SKM-1 treated with dmso at 0.1 percent for 144 hours (cell line): ENCODE measurements around the gene TSPOAP1.
A peak's percentile ranks its signal among the peaks of the same experiment; 100 is the strongest.

ENCODE experiments used
- DNase-seq: peaks from one replicate; lab custom pipeline; 2025; ENCODE audit not compliant: unreplicated experiment; lab: John Stamatoyannopoulos, UW

The TSPOAP1 gene, protein sequence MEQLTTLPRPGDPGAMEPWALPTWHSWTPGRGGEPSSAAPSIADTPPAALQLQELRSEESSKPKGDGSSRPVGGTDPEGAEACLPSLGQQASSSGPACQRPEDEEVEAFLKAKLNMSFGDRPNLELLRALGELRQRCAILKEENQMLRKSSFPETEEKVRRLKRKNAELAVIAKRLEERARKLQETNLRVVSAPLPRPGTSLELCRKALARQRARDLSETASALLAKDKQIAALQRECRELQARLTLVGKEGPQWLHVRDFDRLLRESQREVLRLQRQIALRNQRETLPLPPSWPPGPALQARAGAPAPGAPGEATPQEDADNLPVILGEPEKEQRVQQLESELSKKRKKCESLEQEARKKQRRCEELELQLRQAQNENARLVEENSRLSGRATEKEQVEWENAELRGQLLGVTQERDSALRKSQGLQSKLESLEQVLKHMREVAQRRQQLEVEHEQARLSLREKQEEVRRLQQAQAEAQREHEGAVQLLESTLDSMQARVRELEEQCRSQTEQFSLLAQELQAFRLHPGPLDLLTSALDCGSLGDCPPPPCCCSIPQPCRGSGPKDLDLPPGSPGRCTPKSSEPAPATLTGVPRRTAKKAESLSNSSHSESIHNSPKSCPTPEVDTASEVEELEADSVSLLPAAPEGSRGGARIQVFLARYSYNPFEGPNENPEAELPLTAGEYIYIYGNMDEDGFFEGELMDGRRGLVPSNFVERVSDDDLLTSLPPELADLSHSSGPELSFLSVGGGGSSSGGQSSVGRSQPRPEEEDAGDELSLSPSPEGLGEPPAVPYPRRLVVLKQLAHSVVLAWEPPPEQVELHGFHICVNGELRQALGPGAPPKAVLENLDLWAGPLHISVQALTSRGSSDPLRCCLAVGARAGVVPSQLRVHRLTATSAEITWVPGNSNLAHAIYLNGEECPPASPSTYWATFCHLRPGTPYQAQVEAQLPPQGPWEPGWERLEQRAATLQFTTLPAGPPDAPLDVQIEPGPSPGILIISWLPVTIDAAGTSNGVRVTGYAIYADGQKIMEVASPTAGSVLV (N-terminal part only)

DNA sequence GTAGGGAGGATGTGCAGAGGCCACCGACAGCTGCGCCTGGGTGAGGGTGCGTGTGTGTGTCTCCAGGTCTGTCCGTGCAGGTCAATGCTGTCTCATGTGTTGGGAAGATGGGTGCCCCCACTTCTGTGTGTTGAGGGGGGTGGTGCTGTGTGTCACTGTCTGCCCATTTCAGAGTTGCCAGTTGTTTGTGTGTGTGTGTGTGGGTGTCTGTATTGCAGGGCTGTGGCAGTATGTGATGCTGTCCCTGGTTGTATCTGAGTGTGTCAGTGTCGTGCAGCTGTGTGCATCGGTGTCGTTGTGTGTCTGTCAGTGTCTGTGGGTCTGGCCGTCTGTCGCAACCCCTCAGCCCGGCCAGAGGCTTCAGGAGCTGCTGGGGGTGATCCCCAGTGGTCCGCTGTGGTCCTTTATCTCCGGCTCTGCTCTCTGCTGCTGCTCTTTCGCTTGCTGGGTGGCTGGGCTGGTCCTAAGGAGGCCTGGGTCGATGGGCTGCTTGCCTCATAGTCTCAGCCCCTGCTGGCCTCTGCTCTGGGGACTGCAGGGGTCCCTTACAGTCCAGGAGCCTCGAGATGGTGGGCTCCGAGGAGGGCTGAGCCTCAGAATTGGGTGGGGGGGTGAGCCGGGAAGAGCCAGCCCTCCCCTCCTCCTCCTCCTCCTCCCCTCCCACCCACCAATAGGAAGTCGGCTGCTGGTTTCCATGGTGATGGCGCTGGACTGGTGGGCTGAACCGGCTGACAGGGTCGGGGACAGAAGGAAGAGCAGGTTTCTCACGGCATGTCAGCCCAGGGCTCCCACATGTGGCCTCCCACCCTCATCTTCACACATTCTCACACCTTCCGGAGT is at the start of gene TSPOAP1:
Gene TSPOAP1, minus strand, starts transcription at position 601 of the 840 bp plus-strand sequence. CDS start 875 bp downstream, outside the sequence.
- peak; percentile 87 for DNase-seq

DNA sequence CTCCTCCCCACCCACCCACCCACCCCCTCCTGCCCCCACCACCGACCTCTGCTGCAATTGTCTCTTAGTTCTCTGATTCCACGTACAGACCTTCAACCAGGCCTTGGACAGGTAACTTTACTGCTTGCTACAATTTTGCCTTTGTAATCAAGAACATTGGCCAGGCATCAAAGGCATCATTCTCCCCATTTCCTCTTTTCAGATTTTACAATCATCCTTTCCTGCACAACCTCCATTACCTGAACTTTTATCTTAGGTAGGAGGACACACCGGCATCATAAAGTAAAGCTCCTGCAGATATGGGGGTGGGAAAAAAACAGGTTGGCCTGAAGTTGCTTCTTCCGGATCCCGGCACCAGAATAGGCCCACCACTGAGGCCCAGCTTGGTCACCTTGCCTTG is 49.1 kb upstream of the TSPOAP1 start:
- DNase-seq: no peak

- no peak for DNase-seq
Measured at GRCh38 chr17:58377093-58377601, 48.6 kb upstream of the TSPOAP1 start.

GRCh38 chr17:58376472-58377000 is 47.9 kb upstream of the TSPOAP1 start:
- DNase-seq: peak; percentile 17

DNA sequence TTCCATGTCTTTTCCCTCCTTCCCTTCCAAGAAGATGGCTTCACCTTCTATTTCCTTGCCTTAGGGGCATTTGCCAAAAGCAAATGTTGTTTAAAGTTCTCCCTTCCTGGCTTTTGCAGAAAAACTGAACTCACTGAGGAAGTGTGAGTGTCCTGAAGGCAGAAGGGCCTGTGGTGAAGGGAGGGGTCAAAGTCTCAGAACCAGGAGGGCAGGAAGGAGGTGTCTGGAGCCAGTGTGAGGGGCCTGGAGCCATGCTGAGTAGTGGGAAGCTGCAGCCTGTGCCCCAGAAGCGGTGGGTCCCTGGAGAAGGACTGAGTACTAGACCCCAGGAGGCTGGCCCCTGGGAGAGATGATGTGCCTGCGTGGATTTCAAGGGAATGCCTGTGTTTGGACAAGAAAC is 47.2 kb upstream of the TSPOAP1 start:
- no peak for DNase-seq

GRCh38 chr17:58375256-58375655 is 46.7 kb upstream of the TSPOAP1 start:
- no peak for DNase-seq

GRCh38 chr17:58373923-58374322 is 45.3 kb upstream of the TSPOAP1 start:
- DNase-seq: no peak

- no peak for DNase-seq
Measured at GRCh38 chr17:58373003-58373402, 44.4 kb upstream of the TSPOAP1 start.

DNA sequence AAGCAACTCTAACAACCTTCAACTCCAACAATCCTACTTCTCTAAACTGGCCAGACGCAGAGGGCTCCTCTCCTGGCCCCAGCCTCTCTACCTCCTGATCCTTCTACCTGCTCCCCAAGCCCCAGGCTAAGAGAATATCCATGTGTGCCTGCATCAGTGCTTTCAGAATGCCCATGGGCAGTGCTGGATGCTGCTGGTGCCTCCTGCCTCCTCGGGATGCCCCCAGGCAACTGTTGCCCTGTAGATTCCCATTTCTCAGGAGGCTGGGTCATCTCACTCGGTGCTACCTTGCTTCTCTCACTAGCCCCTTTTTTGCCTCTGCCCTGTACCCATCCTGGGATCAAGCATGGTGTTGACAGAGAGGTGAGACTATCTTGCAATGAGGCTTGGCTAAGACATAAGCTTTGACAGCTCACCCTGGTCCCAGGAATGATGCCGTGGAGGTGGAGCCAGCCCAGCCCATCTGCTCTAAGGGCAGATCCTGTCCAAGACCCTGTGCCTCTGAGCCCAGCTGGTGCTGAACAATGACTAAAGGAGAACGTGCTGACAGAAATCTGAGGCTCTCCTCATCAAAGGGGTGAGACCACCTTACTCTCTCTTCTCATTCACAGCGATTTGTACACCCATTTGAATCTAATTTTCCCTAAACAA is 42.8 kb upstream of the TSPOAP1 start:
- DNase-seq: no peak

GRCh38 chr17:58370716-58371115 is 42.1 kb upstream of the TSPOAP1 start:
- DNase-seq: no peak

- no peak for DNase-seq
Measured at GRCh38 chr17:58370309-58370708, 41.7 kb upstream of the TSPOAP1 start.

- no peak for DNase-seq
Measured at GRCh38 chr17:58369214-58370031, 40.8 kb upstream of the TSPOAP1 start.

GRCh38 chr17:58368860-58369213 is 40.2 kb upstream of the TSPOAP1 start:
- DNase-seq: no peak

DNA sequence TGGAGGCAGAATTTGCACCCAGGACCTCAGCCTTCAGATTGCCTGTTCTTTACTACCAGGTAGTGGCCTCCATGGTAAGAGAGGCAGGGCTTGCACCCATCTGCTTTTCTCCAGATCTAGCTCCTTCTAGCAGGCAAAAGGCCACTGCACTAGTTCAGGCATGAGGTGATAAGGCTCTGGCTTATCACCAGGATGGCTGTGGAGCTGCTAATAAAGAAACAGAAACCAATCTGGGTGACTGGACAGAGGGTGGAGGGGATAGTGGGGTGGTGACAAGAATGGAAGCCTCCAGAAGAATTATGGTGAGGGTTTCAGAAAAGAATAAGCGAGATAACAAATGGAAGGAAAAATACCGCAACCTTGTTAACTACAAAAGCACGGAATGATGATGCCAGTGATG is 38.9 kb upstream of the TSPOAP1 start:
- no peak for DNase-seq

- no peak for DNase-seq
Measured at GRCh38 chr17:58365980-58366595, 37.5 kb upstream of the TSPOAP1 start.

GRCh38 chr17:58365185-58365979 is 36.8 kb upstream of the TSPOAP1 start:
- no peak for DNase-seq

DNA sequence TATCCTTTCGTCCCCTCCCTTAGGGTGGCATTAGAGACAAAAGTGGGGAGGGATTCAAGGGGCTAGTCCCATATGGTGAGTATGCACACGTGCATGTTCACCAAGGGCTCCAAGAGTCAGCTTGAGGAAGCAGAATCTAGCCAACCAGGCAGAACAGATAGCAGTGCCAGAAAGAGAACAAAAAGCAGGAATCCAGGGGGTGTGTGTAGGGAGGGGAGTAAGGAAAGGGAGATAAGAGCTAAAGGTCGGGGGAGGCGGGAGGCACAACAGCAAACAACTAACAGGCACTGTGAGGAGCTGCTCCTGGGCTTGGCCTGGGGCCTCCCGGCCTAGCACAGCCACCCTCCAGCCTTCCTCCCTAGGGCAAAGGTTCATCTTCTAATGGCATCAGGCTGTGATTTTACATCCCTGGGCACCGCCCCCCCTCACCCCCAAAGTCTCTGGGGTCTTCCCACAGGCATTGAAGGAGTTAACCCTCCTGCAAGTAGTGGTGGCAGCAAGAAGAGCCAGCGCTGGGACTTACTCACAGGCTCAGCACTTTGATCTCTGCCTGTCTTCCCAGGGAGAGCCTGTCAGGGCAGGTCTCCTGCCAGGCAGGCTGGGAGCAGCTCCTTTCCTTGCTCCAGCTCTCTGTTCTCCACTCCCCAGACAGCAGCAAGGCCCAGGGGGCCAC is 35.8 kb upstream of the TSPOAP1 start:
- no peak for DNase-seq
